Bronchial epithelial cell (primary cell): ENCODE data around the gene ZEB1. TPM values are rescaled to one million over a fixed set of nuclear protein-coding genes. Genes with fewer than 3 reads are reported as not detected.
"Not testable (repeated sequence)": the region's sequence is repeated elsewhere in the genome, so short reads cannot be mapped to it uniquely, and the experiment has no call there.

Experiments
- DNase-seq: peaks from one replicate; pipeline ENCODE4 v3.0.0-alpha.2; 2010; ENCODE audit warnings: low read depth
- FAIRE-seq: peaks from 2 replicates; lab custom pipeline; 2011; peaks lifted over from hg19 to GRCh38; lab: Jason Lieb, UNC
- H3K27me3 ChIP-seq: 2 replicates; pipeline ENCODE4 v1.5.1; 2011; ENCODE audit warnings: low read length; ENCODE audit not compliant: control insufficient read depth, insufficient read depth
- H3K36me3 ChIP-seq: 2 replicates; pipeline ENCODE4 v1.5.1; 2011; ENCODE audit warnings: low read length; ENCODE audit not compliant: control insufficient read depth, insufficient read depth
- H3K4me3 ChIP-seq: 2 replicates; pipeline ENCODE4 v1.5.1; 2011; ENCODE audit warnings: mild to moderate bottlenecking, low read depth, low read length, control low read depth
- total RNA-seq: library from RNA; depleted of rRNA; stranded (reverse); fragments of >200 nt; gene quantifications from 2 replicates; pipeline ENCODE4 v1.2.1, GENCODE V29; 2014
- TF ChIP-seq, protein P1 (sequence below): IDR thresholded peaks from 2 replicates; pipeline ENCODE4 v1.5.1; 2011; ENCODE audit warnings: mild to moderate bottlenecking, moderate library complexity, low read length, control low read depth, inconsistent platforms; ENCODE audit not compliant: insufficient read depth, severe bottlenecking

The ZEB1 gene
- total RNA-seq, 1 donor from 2014 or later = 2.6 TPM

- TF ChIP-seq, protein P1, sequence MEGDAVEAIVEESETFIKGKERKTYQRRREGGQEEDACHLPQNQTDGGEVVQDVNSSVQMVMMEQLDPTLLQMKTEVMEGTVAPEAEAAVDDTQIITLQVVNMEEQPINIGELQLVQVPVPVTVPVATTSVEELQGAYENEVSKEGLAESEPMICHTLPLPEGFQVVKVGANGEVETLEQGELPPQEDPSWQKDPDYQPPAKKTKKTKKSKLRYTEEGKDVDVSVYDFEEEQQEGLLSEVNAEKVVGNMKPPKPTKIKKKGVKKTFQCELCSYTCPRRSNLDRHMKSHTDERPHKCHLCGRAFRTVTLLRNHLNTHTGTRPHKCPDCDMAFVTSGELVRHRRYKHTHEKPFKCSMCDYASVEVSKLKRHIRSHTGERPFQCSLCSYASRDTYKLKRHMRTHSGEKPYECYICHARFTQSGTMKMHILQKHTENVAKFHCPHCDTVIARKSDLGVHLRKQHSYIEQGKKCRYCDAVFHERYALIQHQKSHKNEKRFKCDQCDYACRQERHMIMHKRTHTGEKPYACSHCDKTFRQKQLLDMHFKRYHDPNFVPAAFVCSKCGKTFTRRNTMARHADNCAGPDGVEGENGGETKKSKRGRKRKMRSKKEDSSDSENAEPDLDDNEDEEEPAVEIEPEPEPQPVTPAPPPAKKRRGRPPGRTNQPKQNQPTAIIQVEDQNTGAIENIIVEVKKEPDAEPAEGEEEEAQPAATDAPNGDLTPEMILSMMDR = no peak
- DNase-seq = peak; percentile 18
- Histone ChIP-seq H3K27me3 (no peaks in the 10 kb centered on the region), H3K4me3 (no peak overlapping the region), H3K36me3 (no peaks in the 10 kb centered on the region)
- FAIRE-seq = no peak
Measured at GRCh38 chr10:31419394-31420063, 100.5 kb downstream of the ZEB1 start.

GRCh38 chr10:31421322-31421721 lies 102.3 kb downstream of the ZEB1 start:
- Histone ChIP-seq H3K36me3 (no peaks in the 10 kb centered on the region), H3K4me3 (no peak overlapping the region), H3K27me3 (no peaks in the 10 kb centered on the region)
- DNase-seq (no peak), FAIRE-seq (no peak)
- TF ChIP-seq, protein P1 = no peak

GRCh38 chr10:31422634-31423033 lies 103.6 kb downstream of the ZEB1 start:
- TF ChIP-seq, protein P1 = no peak
- no peak for FAIRE-seq

GRCh38 chr10:31424473-31424872 lies 105.5 kb downstream of the ZEB1 start:
- no peak for FAIRE-seq
- TF ChIP-seq, protein P1 = no peak

More at GRCh38 chr10:31422634-31423033, 103.6 kb downstream of the ZEB1 start:
- no peak for DNase-seq
- Histone ChIP-seq H3K27me3 (no peaks in the 10 kb centered on the region), H3K4me3 (no peak overlapping the region), H3K36me3 (no peaks in the 10 kb centered on the region)

DNA sequence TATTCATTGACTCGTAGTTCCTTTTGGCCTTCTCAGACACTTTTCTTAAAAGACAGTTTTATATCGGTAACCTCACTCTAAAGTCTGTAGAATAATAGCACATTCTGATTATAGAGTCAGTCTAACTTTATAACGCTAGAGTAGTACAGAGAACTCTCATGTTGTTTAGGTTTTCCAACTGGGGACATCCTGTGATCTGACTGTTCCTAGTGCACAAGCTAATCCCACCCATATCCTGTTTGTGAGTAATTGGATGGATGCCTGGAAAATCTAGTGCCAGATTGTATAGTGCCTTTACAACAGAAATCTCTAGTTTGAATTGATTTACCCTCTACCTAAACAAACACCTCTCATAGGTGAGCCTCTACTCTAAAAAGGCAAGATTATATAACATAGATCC lies 107.4 kb downstream of the ZEB1 start:
- FAIRE-seq = no peak
- no peaks in the 10 kb centered on the region for H3K27me3 ChIP-seq

More at GRCh38 chr10:31424473-31424872, 105.5 kb downstream of the ZEB1 start:
- H3K4me3 ChIP-seq = no peak overlapping the region
- H3K27me3 ChIP-seq = no peaks in the 10 kb centered on the region
- DNase-seq = no peak
- no peaks in the 10 kb centered on the region for H3K36me3 ChIP-seq

GRCh38 chr10:31427334-31427733 lies 108.3 kb downstream of the ZEB1 start:
- not testable (repeated sequence) for H3K27me3 ChIP-seq, H3K4me3 ChIP-seq, H3K36me3 ChIP-seq, DNase-seq, FAIRE-seq

More for the DNA sequence above, 107.4 kb downstream of the ZEB1 start:
- H3K36me3 ChIP-seq = no peaks in the 10 kb centered on the region
- DNase-seq = peak; percentile 67
- TF ChIP-seq, protein P1 = no peak
- H3K4me3 ChIP-seq = no peak overlapping the region

GRCh38 chr10:31428499-31428898 lies 109.5 kb downstream of the ZEB1 start:
- not testable (repeated sequence) for H3K27me3 ChIP-seq, DNase-seq, FAIRE-seq

More at GRCh38 chr10:31428499-31428898, 109.5 kb downstream of the ZEB1 start:
- not testable (repeated sequence) for H3K4me3 ChIP-seq, H3K36me3 ChIP-seq
